H1 (cell line): ENCODE results near the gene C1orf116. TPM values are rescaled to one million over a fixed set of nuclear protein-coding genes. Genes with fewer than 3 reads are reported as not detected.

ENCODE experiments used
- CTCF ChIA-PET: fragments of 300-600 bp; sonication (Branson Sonifier 250); formaldehyde crosslinking; loops from one replicate; lab custom pipeline; 2021; ENCODE audit not compliant: partially characterized antibody; lab: Charles Lee
- POLR2A ChIA-PET: fragments of 300-600 bp; sonication (Branson Sonifier 250); formaldehyde crosslinking; loops from one replicate; lab custom pipeline; 2021; ENCODE audit warnings: inconsistent platforms; ENCODE audit not compliant: partially characterized antibody; lab: Charles Lee
- DNase-seq, 2 experiments: peaks; one replicate each; pipeline versions ENCODE4 v3.0.0 to v3.0.0-alpha.2; 2010 to 2022; ENCODE audit warnings: low spot score in 2 of 2, low read depth in 1 of 2, mixed read lengths in 1 of 2
- FAIRE-seq: peaks from 2 replicates; lab custom pipeline; 2011; peaks lifted over from hg19 to GRCh38; lab: Jason Lieb, UNC
- H2AFZ ChIP-seq: 2 replicates; pipeline ENCODE4 v1.8.1; 2012; ENCODE audit warnings: low read length, inconsistent platforms
- H2AK5ac ChIP-seq: 2 replicates; pipeline ENCODE4 v1.6.1; 2013; ENCODE audit warnings: low read depth, low read length
- H2BK120ac ChIP-seq: replicated peaks from 2 replicates; pipeline ENCODE3; 2013; ENCODE audit warnings: low read depth, low read length, inconsistent platforms
- H2BK12ac ChIP-seq: 2 replicates; pipeline ENCODE4 v1.6.1; 2013; ENCODE audit warnings: low read depth, low read length
- H2BK15ac ChIP-seq: 2 replicates; pipeline ENCODE4 v1.6.1; 2013; ENCODE audit warnings: low read length
- H2BK20ac ChIP-seq: 2 replicates; pipeline ENCODE4 v1.6.1; 2013; ENCODE audit warnings: low read length
- H2BK5ac ChIP-seq: 2 replicates; pipeline ENCODE4 v1.6.1; 2013; ENCODE audit warnings: low read depth, low read length
- H3K14ac ChIP-seq: 2 replicates; pipeline ENCODE4 v1.6.1; 2013; ENCODE audit warnings: inconsistent platforms; ENCODE audit not compliant: insufficient read length
- H3K18ac ChIP-seq: 2 replicates; pipeline ENCODE4 v1.6.1; 2013; ENCODE audit warnings: low read length; ENCODE audit errors: extremely low read depth
- H3K23ac ChIP-seq: 2 replicates; pipeline ENCODE4 v1.6.1; 2013; ENCODE audit warnings: inconsistent platforms; ENCODE audit not compliant: insufficient read length
- H3K23me2 ChIP-seq: 2 replicates; pipeline ENCODE4 v1.6.1; 2013; ENCODE audit warnings: low read depth, low read length
- H3K27ac ChIP-seq: 2 replicates; pipeline ENCODE4 v1.6.1; 2011; ENCODE audit warnings: low read depth, low read length, inconsistent platforms
- H3K27me3 ChIP-seq, 4 experiments: replicated peaks in 1 of 4; 1 replicate in 1 of 4; 2 replicates in 3 of 4; pipeline versions ENCODE4 v1.6.1 to v1.8.1; 2011 to 2013; ENCODE audit warnings: low read length in 3 of 4, mild to moderate bottlenecking in 3 of 4, inconsistent platforms in 2 of 4, mixed read lengths in 2 of 4, moderate library complexity in 1 of 4; ENCODE audit not compliant: control insufficient read depth in 3 of 4, insufficient read depth in 3 of 4; ENCODE audit errors: extremely low read depth in 1 of 4
- H3K36me3 ChIP-seq, 4 experiments: 2 replicates each; pipeline versions ENCODE4 v1.6.1 to v1.8.1; 2011 to 2013; ENCODE audit warnings: mild to moderate bottlenecking in 4 of 4, low read length in 3 of 4, moderate library complexity in 2 of 4, control low read depth in 1 of 4, inconsistent platforms in 1 of 4; ENCODE audit not compliant: insufficient read depth in 4 of 4, control insufficient read depth in 2 of 4
- H3K4ac ChIP-seq: replicated peaks from 2 replicates; pipeline ENCODE3; 2013; ENCODE audit warnings: low read length, low read depth, mixed read lengths, inconsistent platforms; ENCODE audit not compliant: insufficient read length
- H3K4me1 ChIP-seq, 4 experiments: replicated peaks in 1 of 4; 1 replicate in 1 of 4; 2 replicates in 3 of 4; pipeline versions ENCODE4 v1.6.1 to v1.8.1; 2011 to 2013; ENCODE audit warnings: low read length in 3 of 4, inconsistent platforms in 2 of 4, mixed read lengths in 1 of 4; ENCODE audit not compliant: insufficient read depth in 4 of 4, control insufficient read depth in 3 of 4
- H3K4me2 ChIP-seq, 2 experiments: 2 replicates each; pipeline versions ENCODE4 v1.6.1 to v1.8.1; 2011 to 2013; ENCODE audit warnings: low read depth in 2 of 2, low read length in 2 of 2, control low read depth in 1 of 2, inconsistent platforms in 1 of 2, mild to moderate bottlenecking in 1 of 2; ENCODE audit not compliant: insufficient read depth in 1 of 2
- H3K4me3 ChIP-seq, 4 experiments: fragments of 200-600, 300-600 bp in 1 of 4; sonication (generic), shearing (Covaris generic), sonication (Bioruptor Twin) in 1 of 4; 2 replicates each; pipeline versions ENCODE4 v1.5.1 to v1.8.1; 2011 to 2016; ENCODE audit warnings: low read length in 4 of 4, low read depth in 3 of 4, control low read depth in 2 of 4, inconsistent platforms in 2 of 4, mild to moderate bottlenecking in 2 of 4, mixed read lengths in 1 of 4, moderate library complexity in 1 of 4; ENCODE audit not compliant: insufficient read depth in 2 of 4; ENCODE audit errors: extremely low read depth in 1 of 4
- H3K56ac ChIP-seq: replicated peaks from 2 replicates; pipeline ENCODE3; 2013; ENCODE audit warnings: low read depth, mild to moderate bottlenecking, mixed read lengths, low read length, inconsistent platforms; ENCODE audit not compliant: insufficient read length
- H3K79me1 ChIP-seq: 2 replicates; pipeline ENCODE4 v1.6.1; 2013; ENCODE audit warnings: low read depth, low read length, control low read depth
- H3K79me2 ChIP-seq, 2 experiments: 2 replicates each; pipeline versions ENCODE4 v1.6.1 to v1.8.1; 2012 to 2013; ENCODE audit warnings: low read length in 2 of 2, mild to moderate bottlenecking in 2 of 2, inconsistent platforms in 1 of 2; ENCODE audit not compliant: insufficient read depth in 2 of 2, control insufficient read depth in 1 of 2
- H3K9ac ChIP-seq, 4 experiments: replicated peaks in 1 of 4; 1 replicate in 1 of 4; 2 replicates in 3 of 4; pipeline versions ENCODE4 v1.6.1 to v1.8.1; 2011 to 2013; ENCODE audit warnings: low read depth in 3 of 4, low read length in 3 of 4, control low read depth in 2 of 4, mild to moderate bottlenecking in 2 of 4, moderate library complexity in 2 of 4, inconsistent platforms in 1 of 4; ENCODE audit errors: extremely low read depth in 1 of 4
- H3K9me3 ChIP-seq, 2 experiments: 2 replicates each; pipeline versions ENCODE4 v1.6.1 to v1.8.1; 2012 to 2013; ENCODE audit warnings: mild to moderate bottlenecking in 2 of 2, moderate library complexity in 2 of 2, control low read depth in 1 of 2, inconsistent platforms in 1 of 2, low read depth in 1 of 2, low read length in 1 of 2, mixed read lengths in 1 of 2; ENCODE audit not compliant: insufficient read depth in 2 of 2
- H4K20me1 ChIP-seq, 2 experiments: replicated peaks in 1 of 2; 2 replicates each; pipeline versions ENCODE3 to v1.8.1; 2011 to 2013; ENCODE audit warnings: inconsistent platforms in 2 of 2, low read length in 2 of 2, mild to moderate bottlenecking in 1 of 2; ENCODE audit not compliant: insufficient read depth in 2 of 2, control insufficient read depth in 1 of 2
- H4K5ac ChIP-seq: 2 replicates; pipeline ENCODE4 v1.6.1; 2013; ENCODE audit warnings: low read length, low read depth, mixed read lengths, inconsistent platforms; ENCODE audit not compliant: insufficient read length
- H4K8ac ChIP-seq: 2 replicates; pipeline ENCODE4 v1.8.0; 2013; ENCODE audit warnings: mild to moderate bottlenecking, moderate library complexity, low read length, inconsistent platforms; ENCODE audit not compliant: insufficient read depth; ENCODE audit errors: extremely low read depth
- H4K91ac ChIP-seq: replicated peaks from 2 replicates; pipeline ENCODE3; 2013; ENCODE audit warnings: low read length, mixed read lengths, inconsistent platforms; ENCODE audit not compliant: insufficient read length
- BRCA1 ChIP-seq: IDR thresholded peaks from 2 replicates; pipeline ENCODE4 v1.6.1; 2012; ENCODE audit warnings: low read depth, low read length, improper control_type of control experiment
- CTCF ChIP-seq, 3 experiments: IDR thresholded peaks; 1 replicate in 2 of 3; 2 replicates in 1 of 3; pipeline versions ENCODE4 v1.5.1 to v1.6.1; 2011; ENCODE audit warnings: low read length in 3 of 3, mild to moderate bottlenecking in 3 of 3, inconsistent platforms in 2 of 3, low read depth in 1 of 3, moderate library complexity in 1 of 3; ENCODE audit not compliant: insufficient read depth in 1 of 3; ENCODE audit errors: control extremely low read depth in 1 of 3
- E2F6 ChIP-seq: IDR thresholded peaks from 2 replicates; pipeline ENCODE4 v1.6.1; 2012; ENCODE audit warnings: inconsistent platforms
- KDM1A ChIP-seq: fragments of 200-600, 300-600 bp; sonication (generic); IDR thresholded peaks from 2 replicates; pipeline ENCODE4 v1.7.1; 2016; ENCODE audit warnings: mild to moderate bottlenecking, low read length, borderline replicate concordance
- RAD21 ChIP-seq, 2 experiments: IDR thresholded peaks in 1 of 2; conservative IDR thresholded peaks in 1 of 2; 2 replicates each; pipeline ENCODE4 v1.6.1; 2011; ENCODE audit warnings: low read depth in 2 of 2, low read length in 2 of 2, improper control_type of control experiment in 1 of 2, inconsistent platforms in 1 of 2, mild to moderate bottlenecking in 1 of 2, moderate library complexity in 1 of 2
- RBBP5 ChIP-seq: IDR thresholded peaks from 2 replicates; pipeline ENCODE4 v1.7.1; 2012; ENCODE audit warnings: low read depth, mild to moderate bottlenecking, inconsistent platforms, low read length, moderate library complexity, borderline replicate concordance
- RFX5 ChIP-seq: IDR thresholded peaks from 2 replicates; pipeline ENCODE4 v1.6.1; 2011; ENCODE audit warnings: low read depth, low read length, improper control_type of control experiment, borderline replicate concordance
- SIX5 ChIP-seq: IDR thresholded peaks from 2 replicates; pipeline ENCODE4 v1.6.1; 2011; ENCODE audit warnings: mild to moderate bottlenecking, low read depth, low read length
- YY1 ChIP-seq: IDR thresholded peaks from 2 replicates; pipeline ENCODE4 v1.6.1; 2011; ENCODE audit warnings: low read depth, mild to moderate bottlenecking, low read length
- WGBS, 2 experiments: shearing (Covaris generic) in 1 of 2; methylation state at CpG; one replicate each; pipeline versions ENCODE4 v1.1.6 to v1.1.7; 2013 to 2015; ENCODE audit warnings: low lambda C conversion rate in 2 of 2, mixed read lengths in 2 of 2, inconsistent platforms in 1 of 2, low coverage in 1 of 2, missing lambda C conversion rate in 1 of 2; ENCODE audit not compliant: insufficient replicate concordance in 2 of 2, insufficient coverage in 1 of 2, insufficient read length in 1 of 2; ENCODE audit errors: extremely low coverage in 1 of 2, missing lambda C conversion rate in 1 of 2; 5-methylcytosine and 5-hydroxymethylcytosine counted together
- polyA plus RNA-seq, 7 experiments: library from polyadenylated mRNA; depleted of rRNA in 3 of 7; stranded (reverse) in 5 of 7; unstranded in 2 of 7; fragments of >200 nt in 5 of 7; fragments of 200-250 nt in 2 of 7; gene quantifications; 1 replicate in 5 of 7; 2 replicates in 1 of 7; 4 replicates in 1 of 7; pipeline versions ENCODE4 v1.2.1 to v1.2.3, GENCODE V29; 2011 to 2013; ENCODE audit warnings: missing spikeins in 2 of 7, mixed read lengths in 2 of 7
- total RNA-seq: library from RNA; stranded (reverse); fragmentation: NEBNext Ultra II Directional; extraction: Animal tissue kit (Norgen Biotek cat#: 25700); gene quantifications from 2 replicates; pipeline ENCODE4 v1.2.1, GENCODE V29; 2021

Gene C1orf116
- total and polyA plus RNA-seq, 2 of the 8 experiments (the other 6 are each of a cell fraction or from before 2014, with no cell fraction given): 2.2 to 3.9 TPM

DNA sequence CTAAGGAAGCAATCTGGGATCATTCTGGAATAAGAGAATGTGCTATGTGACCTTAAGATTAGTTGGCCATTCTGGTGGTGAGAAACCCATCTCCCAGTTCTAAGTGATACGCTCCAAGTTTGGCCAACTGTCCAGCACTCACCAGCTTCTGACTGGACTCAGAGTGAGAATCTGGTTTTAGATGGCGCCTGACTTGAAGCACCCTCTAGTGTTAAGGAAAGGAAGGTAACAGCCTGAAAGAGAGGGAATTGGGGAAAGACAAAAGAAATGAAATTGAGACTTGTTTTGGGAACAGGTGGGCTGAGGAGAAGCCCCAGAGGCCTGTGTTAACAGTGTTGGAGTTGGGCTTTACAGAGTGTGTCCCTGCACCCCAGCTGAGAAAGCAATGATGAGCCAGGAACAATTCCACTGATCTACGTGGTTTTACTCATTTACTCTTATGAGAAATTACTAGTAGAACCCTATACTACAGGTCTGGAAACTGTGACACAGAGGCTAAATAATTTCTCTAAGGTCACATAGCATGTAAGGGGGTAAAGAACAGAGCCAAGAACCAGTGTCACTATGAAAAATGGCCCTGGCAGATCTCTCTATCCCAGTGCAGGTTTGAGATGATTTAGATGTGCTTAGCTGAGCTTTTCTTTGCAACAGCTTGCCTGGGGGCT, 53.0 kb downstream of the C1orf116 start:
- Histone ChIP-seq H4K5ac (no peak overlapping the region), H3K4me3 (no peak overlapping the region), H2BK12ac (no peak overlapping the region), H3K9ac (no peak overlapping the region), H3K56ac (no peak overlapping the region), H3K36me3 (no peaks in the 10 kb centered on the region), H3K27me3 (no peaks in the 10 kb centered on the region), H2BK120ac (no peak overlapping the region), H3K23ac (no peak overlapping the region), H3K18ac (no peak overlapping the region), H2AK5ac (no peak overlapping the region), H3K27ac (no peak overlapping the region), H2BK5ac (no peak overlapping the region), H4K91ac (no peak overlapping the region), H2AFZ (peak overlapping the region; percentile 66; the same call in 1 of the 2 replicates), H3K9me3 (no peaks in the 10 kb centered on the region), H4K20me1 (no peaks in the 10 kb centered on the region), H3K23me2 (no peaks in the 10 kb centered on the region), H2BK20ac (peak overlapping the region; percentile 11; the same call in 1 of the 2 replicates), H4K8ac (no peak overlapping the region), H3K14ac (no peak overlapping the region), H3K79me1 (no peaks in the 10 kb centered on the region), H2BK15ac (no peak overlapping the region), H3K4me1 (peaks cover 0 to 3% (median 2%) of the 10 kb centered on the region in 4 experiments; a peak in 4 of 7 replicates), H3K4me2 (no peak overlapping the region), H3K4ac (no peak overlapping the region), H3K79me2 (no peaks in the 10 kb centered on the region)
- DNase-seq: no peak
- ChIA-PET POLR2A (no interaction called here), CTCF (interaction anchor here (0.6 to 8.9 kb wide), 30 partner anchors 8 to 500 kb away, joined by 3 to 188 read pairs (median 4); partner anchors contain the start of genes FCAMR, IL19 and IL20)
- 63% methylated on average over 3 of the region's 3 CpGs; no CpG with 5 or more reads in 1 of the 2 experiments for WGBS, 2 experiments
- peak; percentile 77 for FAIRE-seq
- peak; percentile 53 to 67 for TF ChIP-seq RAD21 (IDR thresholded peaks at IDR 0.05 in 1 of 2, conservative IDR thresholded peaks at IDR 0.05 in 1 of 2; ENCODE audit: low read depth in 2 of 2, low read length in 2 of 2)
- TF ChIP-seq RFX5: no peak
- TF ChIP-seq KDM1A: no peak
- TF ChIP-seq YY1: 0 out of 2 replicates have a peak, but pooled peaks have one; percentile 31
- TF ChIP-seq SIX5: no peak
- peak in 2 of 3 experiments; percentile 72 to 79; a peak in 3 of 4 replicates for TF ChIP-seq CTCF (IDR thresholded peaks at IDR 0.05; ENCODE audit: control extremely low read depth in 1 of 3, insufficient read depth in 1 of 3, low read depth in 1 of 3, low read length in 3 of 3)
- no peak for TF ChIP-seq BRCA1
- TF ChIP-seq RBBP5: no peak
- no peak for TF ChIP-seq E2F6
